ENCODE measurements around the gene TM9SF3. TPM values are rescaled to one million over a fixed set of nuclear protein-coding genes. Genes with fewer than 3 reads are reported as not detected.

Gene TM9SF3
- total and polyA plus RNA-seq, 2 of the 4 experiments (the other 2 are of a cell fraction) = 33.7 to 61.8 TPM

DNA sequence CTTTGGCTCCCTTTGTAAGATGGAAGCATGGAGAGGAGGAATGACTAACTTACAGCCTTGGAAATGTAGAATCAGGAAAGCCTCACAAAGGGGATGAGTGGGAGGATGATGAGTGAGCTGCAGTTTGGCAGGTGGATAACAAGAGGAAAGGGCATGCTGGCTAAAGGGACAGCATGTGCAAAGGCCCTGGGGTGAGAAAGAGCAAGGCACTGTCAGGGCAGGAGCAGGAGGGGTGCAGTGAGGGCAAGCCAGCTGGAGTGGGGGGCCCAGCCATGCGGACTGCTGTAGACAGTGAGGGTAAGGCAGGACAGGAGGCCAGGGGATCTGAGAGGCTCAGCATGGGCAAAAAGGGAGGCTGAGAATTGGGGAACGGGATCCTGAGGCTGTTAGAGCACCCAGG, 93.6 kb downstream of the TM9SF3 start:
- Histone ChIP-seq H3K4me2 (ENCODE audit: low read depth, low read length) (no peak overlapping the region), H3K4ac (ENCODE audit: low read depth, low read length) (no peak overlapping the region), H3K4me3 (ENCODE audit: insufficient read depth, low read depth, low read length) (no peak overlapping the region), H3K56ac (ENCODE audit: extremely low read depth, insufficient read depth, low read length) (no peak overlapping the region), H3K27me3 (ENCODE audit: control insufficient read depth, insufficient read depth, low read length) (peaks cover 2% of the 10 kb centered on the region), H3K9me3 (ENCODE audit: control insufficient read depth, insufficient read depth, low read length) (no peaks in the 10 kb centered on the region), H3K23ac (ENCODE audit: low read depth, low read length) (no peak overlapping the region), H3K27ac (ENCODE audit: insufficient read depth, low read length) (no peak overlapping the region), H4K5ac (ENCODE audit: low read depth, low read length) (no peak overlapping the region), H3K18ac (ENCODE audit: low read depth, low read length) (no peak overlapping the region), H4K91ac (ENCODE audit: insufficient read depth, low read depth, low read length) (no peak overlapping the region), H3K79me1 (ENCODE audit: low read depth in 1 of 2, low read length in 2 of 2) (no peaks in the 10 kb centered on the region), H3K14ac (replicated peaks; ENCODE audit: low read depth, low read length) (no peak overlapping the region), H2BK5ac (ENCODE audit: low read depth, low read length, poor library complexity, severe bottlenecking) (no peak overlapping the region), H3K36me3 (ENCODE audit: control insufficient read depth, insufficient read depth, low read length) (no peaks in the 10 kb centered on the region), H3K9ac (ENCODE audit: low read depth, low read length) (no peak overlapping the region), H4K8ac (ENCODE audit: low read depth in 2 of 2, low read length in 2 of 2) (no peak overlapping the region), H3K9me1 (ENCODE audit: insufficient read depth, low read length) (no peaks in the 10 kb centered on the region), H2BK120ac (ENCODE audit: low read depth, low read length) (no peak overlapping the region), H2BK20ac (ENCODE audit: low read depth, low read length) (no peak overlapping the region), H4K20me1 (ENCODE audit: insufficient read depth, low read length) (no peaks in the 10 kb centered on the region), H2AK5ac (ENCODE audit: low read depth, low read length) (no peak overlapping the region), H3K4me1 (ENCODE audit: control insufficient read depth, insufficient read depth, low read length) (no peaks in the 10 kb centered on the region), H2BK15ac (ENCODE audit: low read depth, low read length) (no peak overlapping the region), H2AFZ (replicated peaks; ENCODE audit: low read length, poor library complexity) (no peak overlapping the region), H2AK9ac (replicated peaks; ENCODE audit: low read depth, low read length, poor library complexity) (no peak overlapping the region)
- DNase-seq = no peak
- BruUV-seq (replicated peaks) = no TSS peak
- no peak for ATAC-seq (ENCODE audit: low read depth)
- dilution Hi-C loops (cut with HindIII; ENCODE audit: low sequenced_read_pairs, unreplicated experiment) = no loop called here
- no peak for TF ChIP-seq RAD21 (IDR thresholded peaks at IDR 0.05; ENCODE audit: low read length)
- TF ChIP-seq POLR2A (IDR thresholded peaks at IDR 0.05; ENCODE audit: low read depth, low read length) = no peak
- TF ChIP-seq, protein P1, sequence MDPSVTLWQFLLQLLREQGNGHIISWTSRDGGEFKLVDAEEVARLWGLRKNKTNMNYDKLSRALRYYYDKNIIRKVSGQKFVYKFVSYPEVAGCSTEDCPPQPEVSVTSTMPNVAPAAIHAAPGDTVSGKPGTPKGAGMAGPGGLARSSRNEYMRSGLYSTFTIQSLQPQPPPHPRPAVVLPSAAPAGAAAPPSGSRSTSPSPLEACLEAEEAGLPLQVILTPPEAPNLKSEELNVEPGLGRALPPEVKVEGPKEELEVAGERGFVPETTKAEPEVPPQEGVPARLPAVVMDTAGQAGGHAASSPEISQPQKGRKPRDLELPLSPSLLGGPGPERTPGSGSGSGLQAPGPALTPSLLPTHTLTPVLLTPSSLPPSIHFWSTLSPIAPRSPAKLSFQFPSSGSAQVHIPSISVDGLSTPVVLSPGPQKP (IDR thresholded peaks at IDR 0.05; ENCODE audit: borderline replicate concordance, low read depth, low read length) = no peak
- TF ChIP-seq CEBPB (IDR thresholded peaks at IDR 0.05; ENCODE audit: low read depth, low read length) = no peak
- TF ChIP-seq MXI1 (IDR thresholded peaks at IDR 0.05; ENCODE audit: borderline replicate concordance, low read depth, low read length) = no peak
- no peak for TF ChIP-seq BHLHE40 (IDR thresholded peaks at IDR 0.05; ENCODE audit: low read depth, low read length)
- no peak for TF ChIP-seq RFX5 (IDR thresholded peaks at IDR 0.05; ENCODE audit: low read depth, low read length)
- no peak for TF ChIP-seq MAFK (IDR thresholded peaks at IDR 0.05; ENCODE audit: low read depth, low read length)
- no peak for TF ChIP-seq SMC3 (IDR thresholded peaks at IDR 0.05; ENCODE audit: low read depth, low read length)
- no peak for TF ChIP-seq FOS (IDR thresholded peaks at IDR 0.05; ENCODE audit: low read depth, low read length)
- no peak for TF ChIP-seq NFE2L2 (IDR thresholded peaks at IDR 0.05; ENCODE audit: low read depth, low read length)
- TF ChIP-seq CHD1 (IDR thresholded peaks at IDR 0.05; ENCODE audit: low read depth, low read length) = no peak
- TF ChIP-seq, protein P2, sequence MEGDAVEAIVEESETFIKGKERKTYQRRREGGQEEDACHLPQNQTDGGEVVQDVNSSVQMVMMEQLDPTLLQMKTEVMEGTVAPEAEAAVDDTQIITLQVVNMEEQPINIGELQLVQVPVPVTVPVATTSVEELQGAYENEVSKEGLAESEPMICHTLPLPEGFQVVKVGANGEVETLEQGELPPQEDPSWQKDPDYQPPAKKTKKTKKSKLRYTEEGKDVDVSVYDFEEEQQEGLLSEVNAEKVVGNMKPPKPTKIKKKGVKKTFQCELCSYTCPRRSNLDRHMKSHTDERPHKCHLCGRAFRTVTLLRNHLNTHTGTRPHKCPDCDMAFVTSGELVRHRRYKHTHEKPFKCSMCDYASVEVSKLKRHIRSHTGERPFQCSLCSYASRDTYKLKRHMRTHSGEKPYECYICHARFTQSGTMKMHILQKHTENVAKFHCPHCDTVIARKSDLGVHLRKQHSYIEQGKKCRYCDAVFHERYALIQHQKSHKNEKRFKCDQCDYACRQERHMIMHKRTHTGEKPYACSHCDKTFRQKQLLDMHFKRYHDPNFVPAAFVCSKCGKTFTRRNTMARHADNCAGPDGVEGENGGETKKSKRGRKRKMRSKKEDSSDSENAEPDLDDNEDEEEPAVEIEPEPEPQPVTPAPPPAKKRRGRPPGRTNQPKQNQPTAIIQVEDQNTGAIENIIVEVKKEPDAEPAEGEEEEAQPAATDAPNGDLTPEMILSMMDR (conservative IDR thresholded peaks at IDR 0.05; ENCODE audit: low read depth, low read length) = no peak
- TF ChIP-seq RCOR1 (IDR thresholded peaks at IDR 0.05; ENCODE audit: insufficient replicate concordance, low read length) = no peak
- no peak for TF ChIP-seq MAZ (IDR thresholded peaks at IDR 0.05; ENCODE audit: borderline replicate concordance, low read depth, low read length)
- TF ChIP-seq, protein P3, sequence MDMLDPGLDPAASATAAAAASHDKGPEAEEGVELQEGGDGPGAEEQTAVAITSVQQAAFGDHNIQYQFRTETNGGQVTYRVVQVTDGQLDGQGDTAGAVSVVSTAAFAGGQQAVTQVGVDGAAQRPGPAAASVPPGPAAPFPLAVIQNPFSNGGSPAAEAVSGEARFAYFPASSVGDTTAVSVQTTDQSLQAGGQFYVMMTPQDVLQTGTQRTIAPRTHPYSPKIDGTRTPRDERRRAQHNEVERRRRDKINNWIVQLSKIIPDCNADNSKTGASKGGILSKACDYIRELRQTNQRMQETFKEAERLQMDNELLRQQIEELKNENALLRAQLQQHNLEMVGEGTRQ (IDR thresholded peaks at IDR 0.05; ENCODE audit: low read depth, low read length) = no peak
- intact Hi-C loops (cut with micrococcal nuclease) = no loop called here
- ChIA-PET POLR2A (ENCODE audit: unreplicated experiment) (no interaction called here), CTCF (no interaction called here)
- in situ Hi-C loops (cut with MboI; ENCODE audit: low sequenced_read_pairs) = no loop called here
- no CpG with 5 or more reads among the region's 2 CpGs for WGBS, 2 experiments (ENCODE audit: extremely low coverage in 2 of 2, insufficient read length in 1 of 2)
